ENCODE data around the gene F5.

F5 gene

DNA sequence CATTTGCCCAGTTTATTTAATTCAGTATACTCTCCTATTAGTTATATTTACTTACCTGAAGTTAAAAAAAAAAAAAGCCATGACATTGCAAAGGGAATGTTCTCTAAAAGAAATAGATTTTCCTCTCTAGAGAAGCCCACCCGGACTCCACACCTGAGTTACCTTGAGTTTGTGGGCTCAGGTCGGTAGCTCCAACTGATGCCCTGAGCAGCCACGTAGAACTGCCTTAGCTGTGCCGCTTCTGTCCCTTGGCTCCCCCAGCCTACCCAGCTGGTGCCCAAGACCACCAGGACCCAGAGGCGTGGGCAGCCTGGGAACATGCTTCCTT, 250 bp downstream of the F5 start:
- DNase-seq = no peak

- no peak for DNase-seq
These were observed 1.1 kb downstream of the F5 start for GRCh38 chr1:169585181-169585580.

DNA sequence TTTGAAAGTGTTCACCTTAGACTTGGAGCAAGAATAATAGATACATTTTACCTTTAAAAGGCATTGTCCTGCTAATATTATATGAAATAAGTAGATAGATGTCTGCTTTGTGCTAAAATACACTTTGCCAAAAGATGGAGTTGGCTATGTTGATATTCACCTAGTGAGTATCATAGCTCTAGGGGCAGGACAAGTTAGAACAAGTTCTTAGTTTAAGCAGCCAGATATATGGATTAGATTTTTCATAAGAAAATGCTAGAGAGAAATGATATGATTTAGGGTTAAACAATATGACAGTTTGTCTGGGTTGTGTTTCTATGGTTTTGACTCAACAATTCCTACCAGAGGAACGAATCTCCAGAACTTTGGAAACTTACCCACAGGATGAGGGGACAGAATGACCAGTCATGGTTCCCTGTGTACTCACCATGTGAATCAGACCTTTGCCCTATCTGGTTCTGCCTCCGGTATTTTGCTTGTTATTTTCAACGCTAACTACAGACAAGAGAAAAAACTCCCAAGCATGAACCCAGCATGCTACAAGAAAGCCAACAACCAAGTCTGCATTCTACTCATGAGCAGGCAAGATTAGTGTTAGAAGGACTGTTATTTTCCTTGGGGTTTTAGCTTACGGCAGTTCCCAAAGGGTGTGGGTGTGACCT, 1.7 kb downstream of the F5 start:
- no peak for DNase-seq

DNA sequence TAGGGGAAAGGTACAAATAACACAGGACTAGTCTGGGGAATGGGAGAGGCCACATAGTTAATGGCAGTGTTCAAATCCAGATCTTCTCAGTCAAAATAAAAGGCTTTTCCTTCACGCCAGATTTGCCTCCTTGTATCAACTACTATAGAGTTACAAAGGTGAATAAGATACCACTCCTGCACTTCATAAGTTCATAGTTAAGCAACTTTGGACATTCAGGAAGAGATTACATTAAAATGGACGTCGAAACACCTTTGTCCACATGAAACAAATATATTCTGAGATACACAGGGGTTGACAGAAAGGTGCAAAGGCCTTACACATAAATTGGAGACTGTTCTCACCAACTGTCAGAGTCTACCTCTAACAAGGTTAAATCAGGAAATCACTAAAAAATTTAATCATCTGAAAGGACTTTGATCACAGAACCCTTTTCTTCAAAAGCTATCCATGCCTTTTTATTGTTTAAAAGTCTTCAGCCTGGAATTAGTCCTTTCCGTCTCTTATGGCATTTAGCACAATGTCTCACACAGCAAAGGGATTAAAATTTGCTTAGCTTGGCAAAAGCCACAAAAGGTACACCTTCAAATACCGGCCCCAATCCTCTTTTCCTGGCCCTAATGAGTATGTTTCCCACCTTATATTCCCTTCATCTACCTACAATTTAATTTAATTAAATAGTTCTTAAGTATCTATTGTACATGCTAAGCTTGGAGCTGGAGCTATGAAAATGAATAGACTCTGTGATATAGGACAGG, 8.1 kb downstream of the F5 start:
- DNase-seq = no peak

GRCh38 chr1:169576935-169577331, 9.3 kb downstream of the F5 start:
- DNase-seq = no peak

- no peak for DNase-seq
These were observed 9.9 kb downstream of the F5 start for GRCh38 chr1:169576241-169576934.

DNA sequence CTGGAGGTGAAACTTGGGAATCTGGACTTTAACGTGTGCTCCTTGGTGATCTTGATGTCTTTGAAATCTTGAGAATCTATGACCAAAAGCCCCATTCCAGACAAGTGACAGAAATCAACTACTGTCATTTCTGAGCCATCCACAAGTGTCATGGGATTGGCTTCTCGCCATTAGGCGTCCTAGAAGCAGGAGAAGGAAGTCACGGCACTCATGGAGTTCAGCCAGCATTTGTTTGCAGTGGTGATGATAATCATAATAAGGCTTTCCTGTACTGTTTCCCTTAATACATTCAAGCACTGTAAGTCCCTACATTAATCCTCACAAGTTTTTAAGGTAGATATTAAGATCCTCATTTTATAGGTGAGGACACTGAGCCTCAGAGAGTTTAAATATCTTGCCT, 11.9 kb downstream of the F5 start:
- no peak for DNase-seq

DNA sequence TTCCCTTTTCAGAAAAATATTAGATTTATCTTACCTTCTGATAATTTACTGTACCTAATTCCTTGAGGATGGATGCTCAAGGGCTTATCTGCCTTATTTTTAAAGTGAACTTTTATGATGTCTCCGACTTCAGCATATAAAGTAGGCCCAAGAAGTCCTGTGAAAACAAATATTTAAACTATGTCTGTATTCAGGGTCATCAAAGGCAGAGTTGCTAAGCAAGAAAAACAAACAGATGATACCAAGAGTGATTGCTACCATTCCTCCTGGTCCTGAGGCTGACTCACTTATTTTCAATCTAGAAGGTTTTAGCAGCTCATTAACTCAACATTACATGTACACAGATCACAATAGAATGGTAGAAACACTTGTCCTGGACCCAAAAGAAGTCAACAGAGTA, 14.1 kb downstream of the F5 start:
- DNase-seq = peak; percentile 31

- DNase-seq = no peak
These were observed 14.8 kb downstream of the F5 start for GRCh38 chr1:169571450-169571849.

DNA sequence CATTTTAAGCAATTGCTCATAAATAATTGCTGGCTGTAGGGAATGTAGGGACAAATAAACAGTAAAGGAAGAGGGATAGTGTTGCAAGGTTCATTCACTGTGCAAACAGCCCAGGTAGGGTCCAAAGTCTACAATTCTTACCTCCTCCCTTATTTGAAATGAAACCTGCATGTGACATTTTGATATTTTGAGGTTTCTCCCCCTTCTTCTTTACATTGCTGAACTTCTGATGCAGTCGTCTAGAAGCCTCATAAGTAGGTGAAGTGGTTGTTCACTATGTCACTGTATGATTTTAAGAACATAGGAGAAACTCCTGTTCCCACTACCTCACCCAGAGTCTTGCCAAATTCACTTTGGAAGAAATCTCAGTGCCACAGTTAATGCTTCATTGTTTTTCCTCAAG, 16.1 kb downstream of the F5 start:
- DNase-seq = peak; percentile 15

GRCh38 chr1:169568497-169568896, 17.8 kb downstream of the F5 start:
- peak; percentile 43 for DNase-seq

DNA sequence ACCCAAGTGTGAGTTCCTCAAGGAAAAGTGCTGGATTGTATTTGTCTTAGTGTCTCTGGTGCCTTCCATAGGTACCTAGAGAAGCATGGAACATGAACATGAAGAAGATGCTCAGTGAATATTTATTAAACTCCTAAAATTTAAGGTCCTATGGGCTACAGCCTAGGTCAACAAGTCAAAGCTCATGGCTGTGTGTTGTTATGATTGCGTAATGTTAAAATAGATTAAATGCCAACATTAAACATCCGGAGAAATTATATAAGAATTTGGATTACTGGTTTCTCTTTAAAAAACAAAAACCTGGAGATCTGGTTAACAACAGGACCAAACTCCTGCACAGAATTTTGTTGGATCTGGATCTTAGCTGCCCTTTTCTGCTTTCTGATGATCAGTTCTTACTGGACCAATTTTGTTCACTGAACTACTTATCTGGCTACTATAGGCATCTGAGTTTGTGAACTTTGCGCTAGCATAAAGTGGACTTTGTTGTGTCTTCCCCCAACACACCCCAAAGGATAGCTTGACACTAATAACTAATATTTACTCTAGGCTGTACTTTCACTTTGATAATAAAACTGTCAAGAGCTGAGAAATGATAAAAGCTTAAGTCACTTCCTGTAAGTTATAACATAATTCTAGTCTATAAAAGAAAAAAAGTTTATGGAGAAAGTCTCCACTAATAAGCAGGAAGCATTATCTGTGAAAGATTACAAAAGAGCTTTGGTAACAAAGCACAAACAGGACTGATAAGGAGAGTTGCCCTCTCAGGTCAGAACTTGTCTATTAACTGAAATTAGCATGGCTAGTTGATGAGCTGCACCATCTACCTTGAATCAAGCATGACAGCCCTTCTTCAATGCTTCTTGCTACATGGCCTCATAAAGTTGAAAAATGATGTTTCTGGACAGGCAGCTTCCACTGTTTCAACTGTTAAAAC, 20.7 kb downstream of the F5 start:
- no peak for DNase-seq

DNA sequence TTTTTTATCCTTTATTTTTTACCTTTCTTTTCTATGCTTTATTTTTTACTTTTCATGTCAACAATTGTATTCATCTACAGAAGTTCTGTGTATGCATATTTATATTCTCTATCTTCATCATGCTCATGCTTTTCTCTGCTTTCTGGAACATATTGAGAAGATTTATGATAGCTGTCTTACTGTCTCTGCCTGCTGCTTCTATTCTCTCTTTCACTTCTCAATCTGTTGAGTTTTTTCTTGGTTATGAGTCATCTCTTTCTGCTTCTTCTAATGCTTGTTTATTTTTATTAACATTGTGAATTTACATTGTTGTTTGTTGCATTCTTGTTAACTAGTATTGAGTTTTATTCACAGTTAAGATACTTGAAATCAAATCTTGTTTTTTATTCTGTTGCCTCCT, 22.6 kb downstream of the F5 start:
- DNase-seq = no peak

GRCh38 chr1:169563019-169563615, 23.2 kb downstream of the F5 start:
- DNase-seq = no peak

GRCh38 chr1:169561692-169562091, 24.6 kb downstream of the F5 start:
- no peak for DNase-seq

DNA sequence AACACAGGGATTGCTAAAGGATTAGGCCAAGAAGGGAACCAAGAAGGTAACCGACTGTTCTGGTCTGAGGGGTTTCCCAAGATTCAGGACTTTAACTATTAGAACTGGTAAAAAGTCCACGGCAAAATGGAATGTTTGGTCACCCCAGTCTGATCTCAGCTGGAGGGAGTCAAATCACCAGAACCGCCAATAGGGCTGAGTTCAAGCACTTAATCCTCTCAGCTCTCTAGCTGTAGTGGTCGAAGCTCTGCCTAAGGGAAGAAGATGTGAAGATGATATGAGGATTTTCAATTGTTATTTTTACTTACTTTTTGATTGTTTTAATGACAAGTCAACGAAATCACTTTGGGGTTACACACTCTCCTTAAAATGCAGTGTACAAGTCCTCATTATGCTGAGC, 29.1 kb downstream of the F5 start:
- no peak for DNase-seq

GRCh38 chr1:169550294-169550693, 36.0 kb downstream of the F5 start:
- DNase-seq = peak; percentile 70

DNA sequence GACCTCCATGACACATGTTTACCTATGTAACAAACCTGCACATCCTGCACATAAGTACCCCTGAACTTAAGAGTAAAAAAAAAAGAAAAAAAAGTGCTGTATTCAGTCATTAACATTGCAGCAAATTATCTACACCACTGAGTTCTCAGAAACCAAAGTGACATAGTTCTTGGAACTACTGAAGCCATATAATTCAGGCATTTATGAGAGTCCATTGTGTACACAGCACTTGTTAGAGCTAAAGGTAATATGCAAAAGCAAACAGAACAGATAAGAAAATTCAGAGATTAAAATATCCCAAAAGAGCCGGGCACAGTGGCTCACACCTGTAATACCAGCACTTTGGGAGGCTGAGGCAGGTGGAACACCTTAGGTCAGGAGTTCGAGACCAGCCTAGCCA, 38.0 kb downstream of the F5 start:
- no peak for DNase-seq

DNA sequence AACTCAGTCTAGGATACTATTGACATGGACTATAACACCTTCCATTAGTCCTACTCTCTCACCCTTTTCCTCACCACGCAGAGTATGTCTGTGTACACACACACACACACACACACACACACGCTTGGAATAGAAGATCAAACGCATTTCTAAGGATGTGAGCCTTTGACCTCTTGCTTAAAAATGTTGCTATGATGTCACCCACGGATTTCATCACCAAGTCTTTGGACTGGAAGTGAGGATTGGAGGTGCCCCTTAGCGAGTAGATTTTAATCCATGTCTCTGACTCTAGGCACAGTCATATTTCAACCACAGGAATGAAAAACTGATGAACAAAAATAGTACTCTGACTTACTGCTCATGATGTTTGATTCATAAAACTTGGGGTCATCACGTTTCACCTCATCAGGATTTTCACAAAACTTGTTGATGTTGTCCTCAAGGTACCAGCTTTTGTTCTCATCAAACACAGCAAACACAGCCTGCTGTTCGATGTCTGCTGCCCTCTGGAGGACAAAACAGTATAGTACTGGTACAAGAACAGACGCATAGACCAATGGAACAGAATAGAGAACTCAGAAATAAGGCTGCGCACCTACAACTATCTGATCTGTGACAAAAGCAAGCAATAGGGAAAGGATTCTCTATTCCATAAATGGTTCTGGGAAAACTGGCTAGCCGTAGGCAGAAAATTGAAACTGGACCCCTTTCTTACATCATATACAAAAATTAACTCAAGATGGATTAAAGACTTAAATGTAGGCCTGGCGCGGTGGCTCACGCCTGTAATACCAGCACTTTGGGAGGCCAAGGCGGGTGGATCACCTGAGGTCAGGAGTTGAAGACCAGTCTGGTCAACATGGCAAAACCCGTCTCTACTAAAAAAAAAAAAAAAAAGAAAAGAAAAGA, 39.9 kb downstream of the F5 start:
- DNase-seq = peak; percentile 72

DNA sequence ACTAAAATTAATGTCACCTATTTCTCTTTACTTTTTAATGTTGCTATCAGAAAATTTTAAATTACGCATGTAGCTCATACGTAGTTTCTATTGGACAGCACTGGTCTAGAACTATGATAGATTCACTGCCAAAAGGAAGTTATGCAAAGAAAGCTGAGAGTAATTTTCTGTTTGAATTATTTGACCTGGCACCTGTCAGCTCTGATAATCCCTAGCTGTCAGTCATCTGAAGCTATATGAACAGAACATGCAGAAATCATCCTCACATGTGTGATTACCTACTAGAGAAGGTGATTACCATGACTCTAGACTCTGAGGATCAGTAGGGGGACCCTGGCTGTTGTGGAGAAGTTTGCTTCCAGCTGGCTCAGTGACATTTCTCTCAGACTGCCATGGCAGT, 40.8 kb downstream of the F5 start:
- DNase-seq = no peak

- no peak for DNase-seq
These were observed 47.0 kb downstream of the F5 start for GRCh38 chr1:169538998-169539871.
